Measurements from ENCODE around the gene CUX1. TPM values are rescaled to one million over a fixed set of nuclear protein-coding genes. Genes with fewer than 3 reads are reported as not detected.

CUX1 gene
- total and polyA plus RNA-seq, 2 of the 13 experiments (the other 11 are each of a cell fraction or from before 2014, with no cell fraction given): 13.7 to 14.9 TPM

DNA sequence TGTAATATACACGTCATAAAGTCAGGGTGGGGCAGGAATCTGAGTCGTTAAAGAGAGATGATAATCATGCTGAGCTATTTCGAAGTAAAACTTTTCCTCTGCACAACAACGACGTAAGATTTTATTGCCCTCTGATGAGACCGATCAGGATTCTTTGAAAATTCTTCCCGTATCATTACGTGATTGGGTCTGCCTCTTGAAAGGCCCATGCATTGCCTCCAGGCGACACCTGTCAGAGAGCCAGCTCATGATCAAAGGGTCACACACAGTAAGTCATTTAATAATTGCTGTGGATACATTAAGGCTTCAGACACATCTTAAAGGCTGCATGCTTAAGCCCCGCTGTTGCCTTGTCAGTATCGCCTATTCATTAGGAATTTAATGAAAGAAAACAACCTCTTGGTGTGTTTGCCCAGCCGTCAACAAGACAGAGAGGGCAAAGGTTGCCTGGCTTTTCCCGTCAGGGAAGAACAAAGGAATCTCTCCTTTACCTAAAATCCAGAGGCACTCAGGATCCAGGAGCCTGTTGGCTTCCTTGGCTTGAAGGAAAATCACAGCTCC is 280.3 kb downstream of the CUX1 start:
- Histone ChIP-seq H3K36me3 (replicated peaks in 1 of 2; ENCODE audit: control insufficient read depth in 1 of 2, insufficient read depth in 2 of 2, low read length in 2 of 2) (peaks cover 7 to 33% of the 10 kb centered on the region in 2 experiments; a peak in 4 of 5 replicates), H3K4me1 (ENCODE audit: insufficient read depth, low read length) (peaks cover 19% of the 10 kb centered on the region), H3K79me2 (ENCODE audit: insufficient read depth, low read length) (no peaks in the 10 kb centered on the region), H3K9ac (ENCODE audit: insufficient read depth, low read depth, low read length) (no peak overlapping the region), H3K27ac (ENCODE audit: extremely low read length, insufficient read depth, low read length) (peak overlapping the region; percentile 7), H3K27me3 (ENCODE audit: control insufficient read depth in 1 of 2, insufficient read depth in 2 of 2, low read length in 2 of 2) (no peaks in the 10 kb centered on the region), H3K4me3 (replicated peaks in 1 of 3; ENCODE audit: insufficient read depth in 1 of 3, low read depth in 2 of 3, low read length in 3 of 3) (no peak overlapping the region), H3K4me2 (ENCODE audit: low read depth, low read length) (no peak overlapping the region), H4K20me1 (ENCODE audit: insufficient read depth, low read length) (no peaks in the 10 kb centered on the region; the same call in 1 of the 2 replicates), H3K9me3 (ENCODE audit: low read length) (no peaks in the 10 kb centered on the region), H2AFZ (ENCODE audit: low read length) (no peak overlapping the region)
- BruUV-seq (replicated peaks): no TSS peak
- DNase-seq (ENCODE audit: low spot score): no peak
- 56% methylated on average over 13 of the region's 13 CpGs for WGBS (ENCODE audit: low lambda C conversion rate)
- FAIRE-seq: no peak
- POLR2A ChIA-PET: no interaction called here
- CTCF ChIA-PET (ENCODE audit: low intra/inter-chr PET ratio, low total read pairs): no interaction called here
- no peak for ATAC-seq
- in situ Hi-C loops (cut with HindIII; ENCODE audit: extremely low pct_ligation_motif_present, low pct_unique_long_range_greater_than_20kb) (no loop called here), intact Hi-C loops (cut with micrococcal nuclease; ENCODE audit: unreplicated experiment) (no loop called here)
- TF ChIP-seq JDP2 (CRISPR knock-in tag; IDR thresholded peaks at IDR 0.05; ENCODE audit: borderline replicate concordance) (no peak), HNF4G (IDR thresholded peaks at IDR 0.05; ENCODE audit: borderline replicate concordance, low read depth, low read length) (peak; percentile 15; the same call in 1 of the 2 replicates), HNF4G (CRISPR knock-in tag; IDR thresholded peaks at IDR 0.05; ENCODE audit: borderline replicate concordance, low read depth) (no peak)

- Histone ChIP-seq H3K27me3 (ENCODE audit: control insufficient read depth in 1 of 2, insufficient read depth in 2 of 2, low read length in 2 of 2) (no peaks in the 10 kb centered on the region), H3K9ac (ENCODE audit: insufficient read depth, low read depth, low read length) (no peak overlapping the region), H2AFZ (ENCODE audit: low read length) (no peak overlapping the region), H3K4me1 (ENCODE audit: insufficient read depth, low read length) (peaks cover 19% of the 10 kb centered on the region), H3K36me3 (replicated peaks in 1 of 2; ENCODE audit: control insufficient read depth in 1 of 2, insufficient read depth in 2 of 2, low read length in 2 of 2) (peaks cover 10 to 40% of the 10 kb centered on the region in 2 experiments; a peak in 4 of 5 replicates), H3K79me2 (ENCODE audit: insufficient read depth, low read length) (no peaks in the 10 kb centered on the region), H3K27ac (ENCODE audit: extremely low read length, insufficient read depth, low read length) (no peak overlapping the region), H3K9me3 (ENCODE audit: low read length) (no peaks in the 10 kb centered on the region), H4K20me1 (ENCODE audit: insufficient read depth, low read length) (no peaks in the 10 kb centered on the region; the same call in 1 of the 2 replicates), H3K4me2 (ENCODE audit: low read depth, low read length) (no peak overlapping the region), H3K4me3 (replicated peaks in 1 of 3; ENCODE audit: insufficient read depth in 1 of 3, low read depth in 2 of 3, low read length in 3 of 3) (no peak overlapping the region)
- ChIA-PET CTCF (ENCODE audit: low intra/inter-chr PET ratio, low total read pairs) (no interaction called here), POLR2A (no interaction called here)
- no peak for FAIRE-seq
- in situ Hi-C loops (cut with HindIII; ENCODE audit: extremely low pct_ligation_motif_present, low pct_unique_long_range_greater_than_20kb) (no loop called here), intact Hi-C loops (cut with micrococcal nuclease; ENCODE audit: unreplicated experiment) (no loop called here)
- no TSS peak for BruUV-seq (replicated peaks)
- 0 out of 2 replicates have a peak, but pooled peaks have one; percentile 5 for TF ChIP-seq ARID4A (CRISPR knock-in tag; IDR thresholded peaks at IDR 0.05; ENCODE audit: borderline replicate concordance)
- TF ChIP-seq MED8 (CRISPR knock-in tag; IDR thresholded peaks at IDR 0.05; ENCODE audit: insufficient replicate concordance): no peak
- 100% methylated on average over 6 of the region's 6 CpGs for WGBS (ENCODE audit: low lambda C conversion rate)
- no peak for DNase-seq (ENCODE audit: low spot score)
- no peak for ATAC-seq
These were observed 281.6 kb downstream of the CUX1 start for GRCh38 chr7:102098986-102099385.
